ENCODE results near the gene RETREG3.
"Not testable (repeated sequence)": the region's sequence is repeated elsewhere in the genome, so short reads cannot be mapped to it uniquely, and the experiment has no call there.

RETREG3 gene

DNA sequence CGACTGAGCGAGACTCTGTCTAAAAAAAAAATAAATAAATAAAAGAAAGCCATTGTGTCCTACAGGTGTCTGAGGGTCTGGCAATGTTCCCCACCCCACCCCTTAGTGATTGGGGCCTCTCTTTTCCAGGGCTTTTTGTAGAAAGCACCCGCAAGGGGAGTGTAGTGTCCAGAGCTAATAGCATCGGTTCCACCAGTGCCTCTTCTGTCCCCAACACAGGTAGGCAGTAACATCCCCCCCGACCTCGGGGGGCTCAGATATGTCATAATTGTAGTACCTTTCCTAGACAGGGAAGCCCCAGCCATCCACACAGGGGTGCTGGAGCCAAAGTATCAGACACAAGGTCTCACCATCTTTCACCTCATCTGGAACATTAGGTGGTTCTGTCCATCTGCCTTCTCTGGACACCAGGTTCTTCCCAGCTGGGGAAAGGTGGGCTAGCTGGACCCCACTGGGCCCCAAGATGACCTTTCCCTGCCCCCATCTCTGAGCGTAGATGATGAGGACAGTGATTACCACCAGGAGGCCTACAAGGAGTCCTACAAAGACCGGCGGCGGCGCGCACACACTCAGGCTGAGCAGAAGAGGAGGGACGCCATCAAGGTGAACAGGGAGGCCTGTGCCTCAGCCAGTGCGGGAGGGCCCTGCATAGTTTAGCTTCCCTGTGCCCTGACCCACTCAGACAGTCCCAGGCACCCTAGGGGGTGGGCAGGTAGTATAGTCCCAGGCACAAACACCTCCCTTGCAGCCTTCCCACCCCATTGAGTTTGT is 40.6 kb downstream of the RETREG3 start:
- no peak for DNase-seq

DNA sequence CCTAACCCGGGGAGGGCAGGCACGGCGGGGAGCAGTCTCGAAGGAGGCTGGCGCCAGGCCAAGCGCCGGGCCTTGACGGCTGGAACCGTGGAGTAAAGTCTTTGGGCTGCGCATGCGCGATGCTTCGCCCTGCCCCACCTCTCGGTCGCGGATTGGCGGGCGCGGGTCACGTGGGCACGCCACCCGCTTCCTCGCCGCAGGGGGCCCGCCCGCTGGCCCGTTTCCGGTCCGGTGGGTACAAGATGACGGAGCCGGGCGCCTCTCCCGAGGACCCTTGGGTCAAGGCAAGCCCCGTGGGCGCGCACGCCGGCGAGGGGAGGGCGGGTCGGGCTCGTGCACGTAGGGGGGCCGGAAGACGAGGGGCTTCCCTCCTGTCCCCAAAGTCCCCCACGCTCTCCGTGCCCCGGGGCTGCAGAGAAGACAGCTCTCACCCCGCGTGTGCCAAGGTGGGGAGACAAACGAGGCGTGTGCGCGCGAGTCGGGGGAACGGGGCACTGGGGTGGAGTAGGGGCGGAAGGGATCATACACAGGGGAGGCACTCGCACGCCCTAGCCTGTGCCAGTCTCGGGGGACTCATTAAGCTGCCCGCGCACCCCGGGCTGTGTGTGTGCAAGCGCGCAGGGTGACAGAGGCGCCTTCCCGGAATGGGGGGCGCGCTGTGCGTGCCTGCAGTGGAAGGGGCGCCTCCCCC is 42.1 kb downstream of the RETREG3 start, which contains the start of gene MLX:
Gene MLX, plus strand, starts transcription at position 218 of the 691 bp plus-strand sequence. Its CDS starts 25 bp downstream, at position 243.
- peak; percentile 91 for DNase-seq

GRCh38 chr17:42566215-42566882 is 42.8 kb downstream of the RETREG3 start:
- no peak for DNase-seq

GRCh38 chr17:42565523-42566214 is 43.5 kb downstream of the RETREG3 start:
- no peak for DNase-seq

- no peak for DNase-seq
These were observed 44.2 kb downstream of the RETREG3 start for GRCh38 chr17:42564815-42565522.

GRCh38 chr17:42563950-42564349 is 45.2 kb downstream of the RETREG3 start:
- no peak for DNase-seq

- no peak for DNase-seq
These were observed 45.6 kb downstream of the RETREG3 start for GRCh38 chr17:42563543-42563942.

DNA sequence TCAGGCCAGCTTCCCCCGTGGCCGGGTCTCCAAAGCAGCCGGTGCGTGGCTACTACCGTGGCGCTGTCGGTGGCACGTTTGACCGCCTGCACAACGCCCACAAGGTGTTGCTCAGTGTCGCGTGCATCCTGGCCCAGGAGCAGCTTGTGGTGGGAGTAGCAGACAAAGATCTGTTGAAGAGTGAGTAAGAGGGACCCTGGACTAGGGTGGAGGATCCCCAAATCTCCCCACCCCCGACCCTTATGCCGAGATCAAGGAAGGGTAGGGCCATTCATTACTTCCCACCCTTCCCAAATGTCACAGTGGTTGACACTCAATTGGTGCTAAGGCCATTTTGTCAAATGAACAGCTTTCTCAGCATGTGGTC is 46.0 kb downstream of the RETREG3 start:
- DNase-seq, result no peak

- no peak for DNase-seq
These were observed 46.6 kb downstream of the RETREG3 start for GRCh38 chr17:42562388-42563142.

- peak; percentile 90 for DNase-seq
These were observed 47.2 kb downstream of the RETREG3 start, which contains the start of gene COASY for GRCh38 chr17:42561897-42562387. Gene COASY (plus strand): TSS chr17:42562148. CDS start chr17:42562623, 475 bp downstream.

GRCh38 chr17:42560246-42560645 is 48.9 kb downstream of the RETREG3 start:
- no peak for DNase-seq

- no peak for DNase-seq
These were observed 50.1 kb downstream of the RETREG3 start for GRCh38 chr17:42559075-42559474.

- DNase-seq, result not testable (repeated sequence)
These were observed 53.1 kb downstream of the RETREG3 start for GRCh38 chr17:42555961-42556617.

GRCh38 chr17:42555122-42555622 is 54.0 kb downstream of the RETREG3 start:
- no peak for DNase-seq

GRCh38 chr17:42554250-42555121 is 54.7 kb downstream of the RETREG3 start:
- peak; percentile 75 for DNase-seq

- no peak for DNase-seq
These were observed 55.3 kb downstream of the RETREG3 start for GRCh38 chr17:42553866-42554249.

DNA sequence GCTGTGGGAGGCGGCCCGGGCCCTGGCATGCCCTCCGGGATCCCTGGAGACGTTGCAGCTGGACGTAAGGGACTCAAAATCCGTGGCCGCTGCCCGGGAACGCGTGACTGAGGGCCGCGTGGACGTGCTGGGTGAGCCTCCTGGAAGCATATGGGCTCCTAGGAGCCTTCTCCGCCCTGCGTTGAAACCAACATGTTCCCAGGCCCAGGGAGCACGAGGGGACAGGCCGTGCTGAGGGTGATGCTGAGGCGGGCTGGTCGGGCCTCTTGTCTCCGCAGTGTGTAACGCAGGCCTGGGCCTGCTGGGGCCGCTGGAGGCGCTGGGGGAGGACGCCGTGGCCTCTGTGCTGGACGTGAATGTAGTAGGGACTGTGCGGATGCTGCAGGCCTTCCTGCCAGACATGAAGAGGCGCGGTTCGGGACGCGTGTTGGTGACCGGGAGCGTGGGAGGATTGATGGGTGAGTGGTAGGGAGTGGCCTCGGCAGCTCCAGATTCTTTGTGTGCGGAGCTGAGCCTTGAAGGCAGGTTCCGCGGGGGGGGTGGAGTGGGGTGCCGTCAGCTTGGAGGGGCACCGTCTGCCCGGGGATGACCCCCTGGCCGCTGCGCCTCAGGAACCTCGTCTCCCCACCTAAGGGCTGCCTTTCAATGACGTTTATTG is 55.9 kb downstream of the RETREG3 start:
- no peak for DNase-seq

DNA sequence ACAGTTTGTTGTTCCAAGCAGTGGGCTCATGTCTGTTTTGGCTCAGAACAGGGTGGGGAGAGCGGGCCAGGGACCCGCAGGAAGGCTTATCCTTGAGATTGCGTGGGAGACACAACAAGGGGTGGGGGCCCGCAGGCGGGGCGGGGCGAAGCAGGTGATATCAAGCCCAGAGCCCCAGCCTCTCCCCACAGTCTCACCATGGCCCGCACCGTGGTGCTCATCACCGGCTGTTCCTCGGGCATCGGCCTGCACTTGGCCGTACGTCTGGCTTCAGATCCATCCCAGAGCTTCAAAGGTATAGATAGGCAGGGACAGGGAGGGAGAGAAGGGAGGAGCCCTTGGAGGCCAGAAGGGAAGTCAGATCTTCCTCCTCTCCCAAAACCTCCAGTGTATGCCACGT is 56.4 kb downstream of the RETREG3 start, which contains the start of gene HSD17B1:
Gene HSD17B1, plus strand, starts transcription at position 188 of the 400 bp plus-strand sequence. Its CDS starts 11 bp downstream, at position 199.
- DNase-seq, result not testable (repeated sequence)

Data from activated CD8-positive, alpha-beta memory T cell treated with anti-CD3 and anti-CD28 coated beads, Interleukin-2, amount 50 U/mL, for 4 hours (primary cell).